Type B pancreatic cell (in vitro differentiated cells): Measurements from ENCODE around the gene PDZD7. TPM values are rescaled to one million over a fixed set of nuclear protein-coding genes. Genes with fewer than 3 reads are reported as not detected.

Source experiments
- DNase-seq: peaks from one replicate; pipeline ENCODE4 v3.0.0; 2021; ENCODE audit warnings: mixed read lengths; ENCODE audit not compliant: unreplicated experiment; ENCODE audit errors: extremely low spot score
- H3K27ac Mint-ChIP-seq: 2 replicates; pipeline ENCODE4 v1.8.0; 2021; ENCODE audit warnings: mild to moderate bottlenecking, mixed read lengths
- H3K27me3 Mint-ChIP-seq: 2 replicates; pipeline ENCODE4 v1.8.0; 2021; ENCODE audit warnings: mixed read lengths
- H3K36me3 Mint-ChIP-seq: 2 replicates; pipeline ENCODE4 v1.8.0; 2021; ENCODE audit warnings: mixed read lengths
- H3K4me1 Mint-ChIP-seq: one replicate; pipeline ENCODE4 v1.8.0; 2021; ENCODE audit warnings: mixed read lengths; ENCODE audit not compliant: unreplicated experiment
- H3K4me3 Mint-ChIP-seq: 2 replicates; pipeline ENCODE4 v1.8.0; 2021; ENCODE audit warnings: mild to moderate bottlenecking, mixed read lengths
- H3K9me3 Mint-ChIP-seq: 2 replicates; pipeline ENCODE4 v1.8.0; 2021; ENCODE audit warnings: mixed read lengths
- total RNA-seq: library from RNA; stranded (reverse); gene quantifications from 2 replicates; pipeline ENCODE4 v1.2.1, GENCODE V29; 2021; ENCODE audit warnings: low replicate concordance
- TF ChIP-seq, protein P1 (sequence below): fragments of 200-600 bp; sonication (generic); conservative IDR thresholded peaks from 2 replicates; pipeline ENCODE4 v1.5.0; 2021; ENCODE audit warnings: antibody characterized with exemption, mild to moderate bottlenecking

PDZD7 gene
- total RNA-seq, 1 donor from 2014 or later = 2.0 TPM

GRCh38 chr10:101067356-101068083 is 36.6 kb upstream of the PDZD7 start:
- TF ChIP-seq, protein P1, sequence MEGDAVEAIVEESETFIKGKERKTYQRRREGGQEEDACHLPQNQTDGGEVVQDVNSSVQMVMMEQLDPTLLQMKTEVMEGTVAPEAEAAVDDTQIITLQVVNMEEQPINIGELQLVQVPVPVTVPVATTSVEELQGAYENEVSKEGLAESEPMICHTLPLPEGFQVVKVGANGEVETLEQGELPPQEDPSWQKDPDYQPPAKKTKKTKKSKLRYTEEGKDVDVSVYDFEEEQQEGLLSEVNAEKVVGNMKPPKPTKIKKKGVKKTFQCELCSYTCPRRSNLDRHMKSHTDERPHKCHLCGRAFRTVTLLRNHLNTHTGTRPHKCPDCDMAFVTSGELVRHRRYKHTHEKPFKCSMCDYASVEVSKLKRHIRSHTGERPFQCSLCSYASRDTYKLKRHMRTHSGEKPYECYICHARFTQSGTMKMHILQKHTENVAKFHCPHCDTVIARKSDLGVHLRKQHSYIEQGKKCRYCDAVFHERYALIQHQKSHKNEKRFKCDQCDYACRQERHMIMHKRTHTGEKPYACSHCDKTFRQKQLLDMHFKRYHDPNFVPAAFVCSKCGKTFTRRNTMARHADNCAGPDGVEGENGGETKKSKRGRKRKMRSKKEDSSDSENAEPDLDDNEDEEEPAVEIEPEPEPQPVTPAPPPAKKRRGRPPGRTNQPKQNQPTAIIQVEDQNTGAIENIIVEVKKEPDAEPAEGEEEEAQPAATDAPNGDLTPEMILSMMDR = peak; percentile 93
- peaks cover 32% of the 10 kb centered on the region for H3K4me1 Mint-ChIP-seq
- H3K36me3 Mint-ChIP-seq = no peaks in the 10 kb centered on the region
- peaks cover 44% of the 10 kb centered on the region for H3K27me3 Mint-ChIP-seq
- peak; percentile 84 for DNase-seq
- peak overlapping the region; percentile 79 for H3K27ac Mint-ChIP-seq
- H3K4me3 Mint-ChIP-seq = peak overlapping the region; percentile 92
- H3K9me3 Mint-ChIP-seq = no peaks in the 10 kb centered on the region

GRCh38 chr10:101066896-101067355 is 36.0 kb upstream of the PDZD7 start:
- peak overlapping the region; percentile 85 for H3K27ac Mint-ChIP-seq
- H3K4me1 Mint-ChIP-seq = peaks cover 29% of the 10 kb centered on the region
- DNase-seq = no peak
- TF ChIP-seq, protein P1 = no peak
- no peaks in the 10 kb centered on the region for H3K36me3 Mint-ChIP-seq
- peak overlapping the region; percentile 92 for H3K4me3 Mint-ChIP-seq
- peaks cover 39% of the 10 kb centered on the region for H3K27me3 Mint-ChIP-seq
- H3K9me3 Mint-ChIP-seq = no peaks in the 10 kb centered on the region

GRCh38 chr10:101066146-101066895 is 35.4 kb upstream of the PDZD7 start:
- Mint-ChIP-seq H3K4me1 (peaks cover 27% of the 10 kb centered on the region), H3K27ac (peak overlapping the region; percentile 85), H3K36me3 (no peaks in the 10 kb centered on the region), H3K4me3 (peak overlapping the region; percentile 92), H3K9me3 (no peaks in the 10 kb centered on the region), H3K27me3 (peaks cover 36% of the 10 kb centered on the region)
- no peak for DNase-seq
- TF ChIP-seq, protein P1 = peak; percentile 57

- Mint-ChIP-seq H3K4me3 (peak overlapping the region; percentile 92), H3K9me3 (no peaks in the 10 kb centered on the region), H3K27me3 (peaks cover 36% of the 10 kb centered on the region), H3K27ac (peak overlapping the region; percentile 85), H3K36me3 (no peaks in the 10 kb centered on the region), H3K4me1 (peaks cover 27% of the 10 kb centered on the region)
- TF ChIP-seq, protein P1 = no peak
- DNase-seq = no peak
Observed at GRCh38 chr10:101065481-101066145, 34.7 kb upstream of the PDZD7 start.

DNA sequence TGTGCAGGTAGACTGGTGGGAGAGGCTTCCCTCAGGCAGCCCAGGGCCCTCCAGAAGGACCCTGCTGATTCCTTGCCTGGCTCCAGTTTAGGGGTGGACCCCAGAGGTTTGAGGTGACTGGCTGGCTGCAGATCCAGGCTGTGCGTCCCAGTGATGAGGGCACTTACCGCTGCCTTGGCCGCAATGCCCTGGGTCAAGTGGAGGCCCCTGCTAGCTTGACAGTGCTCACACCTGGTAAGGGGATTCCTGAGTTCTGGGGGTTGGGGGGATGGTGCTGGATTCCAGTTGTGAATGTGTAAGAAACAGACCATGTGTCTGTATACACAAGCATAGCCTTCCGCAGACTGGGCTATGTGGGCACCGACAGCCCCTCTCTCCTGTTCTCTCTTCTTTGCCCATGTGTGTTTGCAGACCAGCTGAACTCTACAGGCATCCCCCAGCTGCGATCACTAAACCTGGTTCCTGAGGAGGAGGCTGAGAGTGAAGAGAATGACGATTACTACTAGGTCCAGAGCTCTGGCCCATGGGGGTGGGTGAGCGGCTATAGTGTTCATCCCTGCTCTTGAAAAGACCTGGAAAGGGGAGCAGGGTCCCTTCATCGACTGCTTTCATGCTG is 33.6 kb upstream of the PDZD7 start:
- DNase-seq = no peak
- TF ChIP-seq, protein P1 = no peak
- no peaks in the 10 kb centered on the region for H3K36me3 Mint-ChIP-seq
- H3K9me3 Mint-ChIP-seq = no peaks in the 10 kb centered on the region
- peaks cover 36% of the 10 kb centered on the region for H3K27me3 Mint-ChIP-seq
- peak overlapping the region; percentile 85 for H3K27ac Mint-ChIP-seq
- H3K4me1 Mint-ChIP-seq = peaks cover 33% of the 10 kb centered on the region
- peak overlapping the region; percentile 85 for H3K4me3 Mint-ChIP-seq
